Ammon's horn (tissue), 1 donor: Measurements from ENCODE around the gene CLN6.
"Not testable (repeated sequence)": the region's sequence is repeated elsewhere in the genome, so short reads cannot be mapped to it uniquely, and the experiment has no call there.

Experiments
- DNase-seq: peaks from one replicate; pipeline ENCODE4 v3.0.0-alpha.2; 2016; ENCODE audit warnings: low spot score

The CLN6 gene

DNA sequence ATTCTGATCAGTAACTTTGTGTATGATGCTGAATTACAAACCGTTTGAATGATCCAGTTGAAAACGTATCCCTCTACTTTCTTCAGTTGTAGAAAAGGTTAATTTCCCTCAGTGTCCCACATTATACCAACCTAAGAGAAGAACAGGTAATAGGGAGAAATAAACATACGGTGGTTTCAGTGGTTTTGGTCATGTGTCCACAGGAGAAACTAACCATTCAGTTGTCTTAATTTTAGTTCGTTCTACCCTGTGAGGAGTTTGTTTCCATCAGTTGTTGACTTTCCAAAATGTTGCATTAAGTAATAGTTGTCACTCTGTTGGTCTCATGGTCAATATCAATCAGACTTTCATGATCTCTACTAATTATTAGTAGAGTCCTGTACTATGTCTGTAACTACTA lies 39.5 kb downstream of the CLN6 start:
- DNase-seq = no peak

DNA sequence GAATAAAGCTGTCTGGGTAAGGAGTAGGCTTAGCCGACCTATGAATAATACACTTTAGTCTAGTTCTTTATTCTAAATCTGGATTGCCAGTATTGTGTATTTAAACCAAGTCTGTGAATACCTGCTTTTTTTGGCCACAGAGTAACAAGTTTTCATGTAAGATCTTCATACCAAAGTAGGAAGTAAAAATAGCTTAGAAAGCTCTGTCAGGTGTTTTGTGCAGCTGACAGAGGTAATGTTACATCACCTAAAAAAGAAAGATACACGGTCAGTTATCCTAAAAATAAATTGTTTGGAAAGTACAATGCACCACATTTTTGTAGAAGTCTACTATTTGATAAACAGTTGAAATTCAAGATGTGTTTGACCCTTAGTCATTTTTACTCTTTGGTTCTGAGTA lies 40.9 kb downstream of the CLN6 start:
- DNase-seq = no peak

GRCh38 chr15:68187559-68187958 lies 42.0 kb downstream of the CLN6 start:
- peak; percentile 85 for DNase-seq

- DNase-seq = no peak
Measured at GRCh38 chr15:68186671-68187397, 42.7 kb downstream of the CLN6 start.

- no peak for DNase-seq
Measured at GRCh38 chr15:68184616-68185480, 44.7 kb downstream of the CLN6 start.

- no peak for DNase-seq
Measured at GRCh38 chr15:68183616-68184315, 45.8 kb downstream of the CLN6 start.

DNA sequence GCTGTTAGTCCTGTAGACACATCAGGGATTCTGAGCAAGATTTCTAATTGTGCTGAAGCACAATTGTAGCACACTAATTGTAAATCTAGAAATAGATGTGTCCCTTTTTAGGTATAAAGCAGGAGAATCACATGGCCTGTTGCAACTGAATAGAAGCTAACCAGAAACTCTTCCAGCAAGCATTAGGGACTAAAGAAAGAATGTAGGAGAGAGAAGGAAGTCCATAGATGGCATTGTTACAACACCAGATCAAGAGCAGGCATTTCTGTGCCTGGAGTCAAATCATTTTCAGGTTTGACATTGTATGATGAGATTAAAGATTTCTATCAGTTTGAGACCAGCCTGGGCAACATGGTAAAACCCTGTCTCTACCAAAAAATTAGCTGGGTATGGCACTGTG lies 51.8 kb downstream of the CLN6 start:
- DNase-seq = no peak

DNA sequence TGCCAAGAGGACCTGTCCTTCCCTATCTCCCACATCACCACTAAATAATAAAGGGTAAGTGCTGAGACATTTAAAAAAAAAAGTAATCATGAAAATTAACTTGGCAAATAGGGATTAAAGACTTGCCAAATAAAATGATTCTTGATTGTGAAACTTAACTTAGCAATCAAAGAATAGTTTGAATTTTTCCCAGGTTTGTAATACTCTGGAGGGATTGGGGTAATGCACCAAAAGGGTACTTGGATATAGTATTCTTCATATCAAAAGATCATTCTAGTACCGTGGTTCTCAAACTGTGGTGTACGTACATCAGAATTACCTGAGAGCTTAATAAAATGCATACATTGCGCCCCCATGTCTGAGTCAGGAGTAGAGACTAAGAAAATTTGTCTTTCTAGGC lies 52.9 kb downstream of the CLN6 start:
- DNase-seq = no peak

DNA sequence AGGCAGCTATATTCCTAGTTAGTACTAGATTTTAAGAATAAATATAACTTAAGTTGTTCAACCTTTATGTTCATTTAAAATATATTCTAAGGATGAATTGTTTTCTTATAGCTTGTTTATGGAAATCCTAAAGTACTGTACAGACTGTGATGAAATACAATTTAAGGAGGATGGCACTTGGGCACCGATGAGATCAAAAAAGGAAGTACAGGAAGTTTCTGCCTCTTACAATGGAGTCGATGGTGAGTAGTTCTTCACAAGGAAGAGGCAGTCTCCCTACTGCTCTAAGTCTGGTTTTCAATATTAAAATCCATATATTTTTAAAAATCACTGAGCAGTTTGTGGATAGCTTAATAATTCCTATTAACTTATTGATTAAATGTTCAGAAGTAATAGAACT lies 54.0 kb downstream of the CLN6 start:
- no peak for DNase-seq

DNA sequence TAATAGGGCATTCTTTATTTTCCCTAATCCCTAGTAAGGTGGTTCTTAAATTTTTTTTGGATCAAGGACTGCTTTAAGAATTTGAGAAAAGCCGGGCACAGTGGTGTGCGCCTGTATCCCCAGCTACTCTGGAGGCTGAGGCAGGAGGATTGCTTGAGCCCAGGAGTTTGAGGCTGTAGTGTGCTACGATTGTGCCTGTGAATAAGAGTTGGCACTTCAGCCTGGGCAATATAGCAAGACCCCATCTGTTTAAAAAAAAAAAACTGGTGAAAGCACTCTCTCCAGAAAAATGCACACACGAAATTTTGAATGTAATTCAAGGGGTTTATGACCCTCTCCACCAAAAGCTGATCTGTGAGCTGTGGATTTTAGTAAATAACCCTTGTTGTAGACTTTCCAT lies 56.4 kb downstream of the CLN6 start:
- no peak for DNase-seq

GRCh38 chr15:68172037-68172436 lies 57.5 kb downstream of the CLN6 start:
- DNase-seq = not testable (repeated sequence)

GRCh38 chr15:68166847-68167246 lies 62.7 kb downstream of the CLN6 start:
- DNase-seq = no peak

GRCh38 chr15:68163191-68163590 lies 66.3 kb downstream of the CLN6 start:
- no peak for DNase-seq

GRCh38 chr15:68158046-68158628 lies 71.4 kb downstream of the CLN6 start:
- DNase-seq = no peak

DNA sequence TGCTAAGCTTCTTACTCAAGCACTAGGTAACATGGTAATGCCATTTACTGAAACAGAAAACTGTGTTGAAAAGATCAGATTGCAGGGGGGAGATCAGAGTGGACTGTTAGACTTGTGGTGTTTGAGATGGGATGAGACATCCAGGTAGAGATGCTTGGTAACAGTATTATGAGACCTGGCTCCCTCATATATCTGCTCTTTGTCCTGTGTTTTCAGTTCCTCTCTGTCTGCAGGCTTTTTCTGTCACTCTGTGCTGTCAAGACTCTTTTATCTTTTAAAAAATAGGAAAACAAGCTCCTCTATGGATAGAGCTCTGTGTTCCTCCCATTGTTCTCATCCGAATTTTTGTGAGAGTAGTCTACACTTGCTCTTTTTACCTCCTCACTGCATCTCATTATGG lies 72.5 kb downstream of the CLN6 start:
- no peak for DNase-seq
